Measurements from ENCODE around the gene KDM4B.

GRCh38 chr19:4929186-4929585, 39.7 kb upstream of the KDM4B start:
- TF ChIP-seq CTCF (IDR thresholded peaks at IDR 0.05; ENCODE audit: insufficient read depth, low read length) (no peak), GABPA (IDR thresholded peaks at IDR 0.05; ENCODE audit: low read depth) (no peak)
